Stimulated activated CD4-positive, alpha-beta T cell treated with anti-CD3 and anti-CD28 coated beads, Interleukin-4, amount 100 ng/mL, for 4 hours (primary cell): ENCODE measurements around the gene CAMTA1.
"Not testable (repeated sequence)": the region's sequence is repeated elsewhere in the genome, so short reads cannot be mapped to it uniquely, and the experiment has no call there.

Experiments
- DNase-seq, 2 experiments: peaks; one replicate each; pipeline ENCODE4 v3.0.0-alpha.2; 2020

The CAMTA1 gene

GRCh38 chr1:7127322-7128075 is 342.2 kb downstream of the CAMTA1 start:
- DNase-seq: no peak

- no peak for DNase-seq
These were observed 343.0 kb downstream of the CAMTA1 start for GRCh38 chr1:7128293-7128692.

- DNase-seq: no peak
These were observed 344.9 kb downstream of the CAMTA1 start for GRCh38 chr1:7130127-7130526.

GRCh38 chr1:7135493-7135892 is 350.2 kb downstream of the CAMTA1 start:
- no peak for DNase-seq

- DNase-seq: no peak
These were observed 351.1 kb downstream of the CAMTA1 start for GRCh38 chr1:7136166-7136953.

GRCh38 chr1:7140251-7140650 is 355.0 kb downstream of the CAMTA1 start:
- no peak for DNase-seq

- DNase-seq: no peak
These were observed 360.7 kb downstream of the CAMTA1 start for GRCh38 chr1:7145947-7146346.

GRCh38 chr1:7146710-7147109 is 361.5 kb downstream of the CAMTA1 start:
- DNase-seq: no peak

GRCh38 chr1:7147581-7148282 is 362.5 kb downstream of the CAMTA1 start:
- DNase-seq: not testable (repeated sequence)

GRCh38 chr1:7149080-7149838 is 364.0 kb downstream of the CAMTA1 start:
- no peak for DNase-seq

GRCh38 chr1:7150724-7151280 is 365.5 kb downstream of the CAMTA1 start:
- no peak for DNase-seq

- DNase-seq: no peak
These were observed 366.7 kb downstream of the CAMTA1 start for GRCh38 chr1:7151978-7152377.

GRCh38 chr1:7152655-7153054 is 367.4 kb downstream of the CAMTA1 start:
- no peak for DNase-seq

- DNase-seq: no peak
These were observed 368.2 kb downstream of the CAMTA1 start for GRCh38 chr1:7153464-7153863.

- no peak for DNase-seq
These were observed 374.0 kb downstream of the CAMTA1 start for GRCh38 chr1:7159116-7159781.

GRCh38 chr1:7168554-7168953 is 383.3 kb downstream of the CAMTA1 start:
- not testable (repeated sequence) for DNase-seq

- DNase-seq: no peak
These were observed 385.9 kb downstream of the CAMTA1 start for GRCh38 chr1:7171168-7171567.

- no peak for DNase-seq
These were observed 386.3 kb downstream of the CAMTA1 start for GRCh38 chr1:7171574-7171973.

GRCh38 chr1:7172804-7173203 is 387.6 kb downstream of the CAMTA1 start:
- no peak for DNase-seq

- DNase-seq: no peak
These were observed 389.3 kb downstream of the CAMTA1 start for GRCh38 chr1:7174561-7174960.

GRCh38 chr1:7174980-7175906 is 390.0 kb downstream of the CAMTA1 start:
- DNase-seq: no peak
